ENCODE results near the gene THOC5. TPM values are rescaled to one million over a fixed set of nuclear protein-coding genes. Genes with fewer than 3 reads are reported as not detected.
"Not testable (repeated sequence)": the region's sequence is repeated elsewhere in the genome, so short reads cannot be mapped to it uniquely, and the experiment has no call there.

Gene THOC5
- total RNA-seq, 6 experiments from 2014 or later = 11.9 to 17.4 (median 14.1) TPM

- intact Hi-C loops (cut with DNase I) = no loop called here
- TF ChIP-seq, protein P1, sequence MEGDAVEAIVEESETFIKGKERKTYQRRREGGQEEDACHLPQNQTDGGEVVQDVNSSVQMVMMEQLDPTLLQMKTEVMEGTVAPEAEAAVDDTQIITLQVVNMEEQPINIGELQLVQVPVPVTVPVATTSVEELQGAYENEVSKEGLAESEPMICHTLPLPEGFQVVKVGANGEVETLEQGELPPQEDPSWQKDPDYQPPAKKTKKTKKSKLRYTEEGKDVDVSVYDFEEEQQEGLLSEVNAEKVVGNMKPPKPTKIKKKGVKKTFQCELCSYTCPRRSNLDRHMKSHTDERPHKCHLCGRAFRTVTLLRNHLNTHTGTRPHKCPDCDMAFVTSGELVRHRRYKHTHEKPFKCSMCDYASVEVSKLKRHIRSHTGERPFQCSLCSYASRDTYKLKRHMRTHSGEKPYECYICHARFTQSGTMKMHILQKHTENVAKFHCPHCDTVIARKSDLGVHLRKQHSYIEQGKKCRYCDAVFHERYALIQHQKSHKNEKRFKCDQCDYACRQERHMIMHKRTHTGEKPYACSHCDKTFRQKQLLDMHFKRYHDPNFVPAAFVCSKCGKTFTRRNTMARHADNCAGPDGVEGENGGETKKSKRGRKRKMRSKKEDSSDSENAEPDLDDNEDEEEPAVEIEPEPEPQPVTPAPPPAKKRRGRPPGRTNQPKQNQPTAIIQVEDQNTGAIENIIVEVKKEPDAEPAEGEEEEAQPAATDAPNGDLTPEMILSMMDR (IDR thresholded peaks at IDR 0.05) = no peak
- no peak for TF ChIP-seq POLR2A (IDR thresholded peaks at IDR 0.05)
- WGBS (ENCODE audit: insufficient coverage, low coverage, low lambda C conversion rate, missing lambda C conversion rate) = 94% methylated on average over 2 of the region's 2 CpGs
- no peaks in the 10 kb centered on the region for H3K27me3 ChIP-seq
- H3K9me3 ChIP-seq = no peaks in the 10 kb centered on the region
- peaks cover 0 to 84% (median 32%) of the 10 kb centered on the region in 4 donors for H3K36me3 ChIP-seq
- peaks cover 0 to 13% (median 5%) of the 10 kb centered on the region in 4 donors for H3K4me1 ChIP-seq
- ATAC-seq (no peak), DNase-seq (no peak)
- no peak overlapping the region for H3K27ac ChIP-seq
- no peak overlapping the region for H3K4me3 ChIP-seq
These were observed 6.3 kb upstream of the THOC5 start for GRCh38 chr22:29559853-29560252.

DNA sequence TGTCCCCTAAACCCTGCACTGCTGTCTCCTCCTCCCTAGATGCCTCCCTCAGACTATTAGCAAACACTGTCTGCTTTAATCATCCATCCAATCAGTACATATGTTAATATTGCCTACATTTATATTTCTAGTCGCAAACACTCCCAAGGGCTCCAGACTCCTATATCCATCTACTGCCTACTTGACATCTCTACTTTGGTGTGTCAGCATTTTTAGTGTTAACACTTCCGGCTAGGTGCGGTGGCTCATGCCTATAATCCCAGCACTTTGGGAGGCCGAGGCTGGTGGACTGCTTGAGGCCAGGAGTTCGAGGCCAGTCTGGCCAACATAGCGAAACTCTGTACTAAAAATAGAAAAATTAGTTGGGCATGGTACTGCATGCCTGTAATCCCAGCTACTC, 5.5 kb upstream of the THOC5 start:
- ATAC-seq = no peak
- no peaks in the 10 kb centered on the region for H3K27me3 ChIP-seq
- 93% methylated on average over 5 of the region's 6 CpGs for WGBS (ENCODE audit: insufficient coverage, low coverage, low lambda C conversion rate, missing lambda C conversion rate)
- no peak overlapping the region for H3K4me3 ChIP-seq
- H3K27ac ChIP-seq = no peak overlapping the region
- DNase-seq = no peak
- TF ChIP-seq, protein P1 (IDR thresholded peaks at IDR 0.05) = no peak
- TF ChIP-seq POLR2A (IDR thresholded peaks at IDR 0.05) = no peak
- peaks cover 0 to 76% (median 32%) of the 10 kb centered on the region in 4 donors for H3K36me3 ChIP-seq
- no peaks in the 10 kb centered on the region for H3K9me3 ChIP-seq
- intact Hi-C loops (cut with DNase I) = no loop called here
- peaks cover 0 to 22% (median 9%) of the 10 kb centered on the region in 4 donors for H3K4me1 ChIP-seq

GRCh38 chr22:29555065-29555644, 1.6 kb upstream of the THOC5 start:
- ATAC-seq = peak; percentile 71 to 78 (median 74)
- 28% methylated on average over 4 of the region's 4 CpGs for WGBS (ENCODE audit: insufficient coverage, low coverage, low lambda C conversion rate, missing lambda C conversion rate)

GRCh38 chr22:29552357-29552756, 1.2 kb downstream of the THOC5 start:
- WGBS (ENCODE audit: insufficient coverage, low coverage, low lambda C conversion rate, missing lambda C conversion rate) = no CpG with 5 or more reads among the region's 33 CpGs
- DNase-seq; ATAC-seq; H3K27me3 ChIP-seq; intact Hi-C loops (cut with DNase I); H3K4me3 ChIP-seq; H3K27ac ChIP-seq; H3K9me3 ChIP-seq: not testable (repeated sequence)
- peaks cover 0 to 22% (median 9%) of the 10 kb centered on the region in 4 donors for H3K4me1 ChIP-seq
- H3K36me3 ChIP-seq = peaks cover 0 to 32% (median 9%) of the 10 kb centered on the region in 4 donors

More at GRCh38 chr22:29555065-29555644, 1.6 kb upstream of the THOC5 start:
- TF ChIP-seq, protein P1 (IDR thresholded peaks at IDR 0.05) = no peak
- TF ChIP-seq POLR2A (IDR thresholded peaks at IDR 0.05) = no peak
- peak; percentile 63 to 84 (median 79) for DNase-seq
- Histone ChIP-seq H3K27ac (peak overlapping the region; percentile 79 to 87 (median 85)), H3K27me3 (no peaks in the 10 kb centered on the region), H3K9me3 (no peaks in the 10 kb centered on the region), H3K4me1 (peaks cover 0 to 22% (median 9%) of the 10 kb centered on the region in 4 donors), H3K4me3 (no peak overlapping the region), H3K36me3 (peaks cover 0 to 43% (median 15%) of the 10 kb centered on the region in 4 donors)
- intact Hi-C loops (cut with DNase I) = no loop called here

DNA sequence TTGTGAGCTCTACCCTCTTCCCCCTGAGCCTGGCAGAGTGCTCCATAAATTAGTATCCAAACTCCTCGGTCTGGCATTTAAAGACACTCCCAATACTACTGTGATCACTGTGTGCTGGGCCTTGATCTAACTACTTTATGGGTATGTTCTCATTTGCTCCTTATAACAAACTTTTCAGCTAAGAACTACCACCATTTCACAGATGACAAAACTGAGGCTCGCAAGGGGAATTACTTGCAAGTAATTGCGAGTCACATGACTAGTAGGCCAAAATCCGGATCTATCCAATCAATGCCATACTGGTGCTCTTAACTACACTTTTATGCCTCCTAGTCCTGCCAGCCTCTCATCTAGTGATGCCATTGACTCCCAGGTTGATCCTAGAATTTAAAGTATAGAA, 3.6 kb downstream of the THOC5 start:
- no peak for ATAC-seq
- WGBS (ENCODE audit: insufficient coverage, low coverage, low lambda C conversion rate, missing lambda C conversion rate) = 91% methylated on average over 4 of the region's 4 CpGs

GRCh38 chr22:29545045-29545444, 8.5 kb downstream of the THOC5 start:
- H3K4me3 ChIP-seq; ATAC-seq; H3K27me3 ChIP-seq; H3K4me1 ChIP-seq; intact Hi-C loops (cut with DNase I); DNase-seq; H3K27ac ChIP-seq; H3K9me3 ChIP-seq: not testable (repeated sequence)
- peaks cover 0 to 39% (median 12%) of the 10 kb centered on the region in 4 donors for H3K36me3 ChIP-seq
- WGBS (ENCODE audit: insufficient coverage, low coverage, low lambda C conversion rate, missing lambda C conversion rate) = 81% methylated on average over 4 of the region's 8 CpGs

More for the DNA sequence above, 3.6 kb downstream of the THOC5 start:
- intact Hi-C loops (cut with DNase I) = no loop called here
- H3K4me3 ChIP-seq = no peak overlapping the region
- H3K9me3 ChIP-seq = no peaks in the 10 kb centered on the region
- H3K36me3 ChIP-seq = peaks cover 0 to 17% (median 3%) of the 10 kb centered on the region in 4 donors
- H3K4me1 ChIP-seq = peaks cover 0 to 10% (median 5%) of the 10 kb centered on the region in 4 donors
- H3K27ac ChIP-seq = no peak overlapping the region
- H3K27me3 ChIP-seq = no peaks in the 10 kb centered on the region
- TF ChIP-seq, protein P1 (IDR thresholded peaks at IDR 0.05) = no peak
- no peak for TF ChIP-seq POLR2A (IDR thresholded peaks at IDR 0.05)
- no peak for DNase-seq
